GM18517 (cell line): ENCODE measurements around the gene ONECUT1.

ENCODE experiments used
- ATAC-seq: cut with Tn5 transposase; IDR thresholded peaks from one replicate; pipeline ENCODE4 v1.9.1; 2021; ENCODE audit warnings: mild to moderate bottlenecking, moderate library complexity; ENCODE audit not compliant: unreplicated experiment

Gene ONECUT1

GRCh38 chr15:52783929-52784798, 6.0 kb downstream of the ONECUT1 start:
- ATAC-seq: no peak

- ATAC-seq: no peak
Observed at GRCh38 chr15:52783191-52783829, 6.8 kb downstream of the ONECUT1 start.

GRCh38 chr15:52782514-52782913, 7.6 kb downstream of the ONECUT1 start:
- ATAC-seq: no peak

- ATAC-seq: peak; percentile 80
Observed at GRCh38 chr15:52780172-52780980, 9.8 kb downstream of the ONECUT1 start.

- ATAC-seq: no peak
Observed at GRCh38 chr15:52778457-52778856, 11.7 kb downstream of the ONECUT1 start.

GRCh38 chr15:52772766-52773165, 17.4 kb downstream of the ONECUT1 start:
- ATAC-seq: no peak

GRCh38 chr15:52765785-52766184, 24.4 kb downstream of the ONECUT1 start:
- no peak for ATAC-seq

- ATAC-seq: no peak
Observed at GRCh38 chr15:52764731-52765130, 25.4 kb downstream of the ONECUT1 start.

GRCh38 chr15:52762621-52763020, 27.5 kb downstream of the ONECUT1 start:
- ATAC-seq: no peak

GRCh38 chr15:52760562-52760961, 29.6 kb downstream of the ONECUT1 start:
- no peak for ATAC-seq

GRCh38 chr15:52759969-52760368, 30.2 kb downstream of the ONECUT1 start:
- no peak for ATAC-seq

- no peak for ATAC-seq
Observed at GRCh38 chr15:52757496-52757895, 32.6 kb downstream of the ONECUT1 start.

GRCh38 chr15:52751522-52751921, 38.6 kb downstream of the ONECUT1 start:
- no peak for ATAC-seq

- no peak for ATAC-seq
Observed at GRCh38 chr15:52749258-52749657, 40.9 kb downstream of the ONECUT1 start.

GRCh38 chr15:52746162-52746757, 43.9 kb downstream of the ONECUT1 start:
- ATAC-seq: no peak

GRCh38 chr15:52745326-52746161, 44.6 kb downstream of the ONECUT1 start:
- ATAC-seq: no peak

- ATAC-seq: no peak
Observed at GRCh38 chr15:52738311-52738710, 51.8 kb downstream of the ONECUT1 start.

- no peak for ATAC-seq
Observed at GRCh38 chr15:52737720-52738119, 52.4 kb downstream of the ONECUT1 start.

- peak; percentile 63 for ATAC-seq
Observed at GRCh38 chr15:52735231-52736089, 54.7 kb downstream of the ONECUT1 start.
